Loucy (cell line): ENCODE results near the gene PCDHGA1.

Experiments used
- CTCF ChIP-seq: fragments of 200-600 bp; sonication (generic); conservative IDR thresholded peaks from 2 replicates; pipeline ENCODE4 v1.5.1; 2014; ENCODE audit warnings: mild to moderate bottlenecking, antibody characterized with exemption, low read length
- EZH2phosphoT487 ChIP-seq: fragments of 200-600 bp; IDR thresholded peaks from 2 replicates; pipeline ENCODE4 v1.6.1; 2018; ENCODE audit warnings: antibody characterized with exemption, mild to moderate bottlenecking, moderate library complexity, borderline replicate concordance

- no peak for TF ChIP-seq CTCF
- TF ChIP-seq EZH2phosphoT487 = no peak
Observed at GRCh38 chr5:141362719-141363118, 32.4 kb downstream of the PCDHGA1 start.
